B cell (primary cell): ENCODE data around the gene HIGD1A. TPM values are rescaled to one million over a fixed set of nuclear protein-coding genes. Genes with fewer than 3 reads are reported as not detected.

Experiments
- ATAC-seq: fragments of 200-7000 bp; cut with Tn5 transposase; one replicate; pipeline ENCODE4 v1.10.0; 2021; ENCODE audit warnings: low read depth, mild to moderate bottlenecking, moderate number of reproducible peaks, moderate library complexity
- CTCF ChIA-PET: fragments of 350-600 bp; sonication (Branson Sonifier 250); formaldehyde crosslinking; loops from one replicate; lab custom pipeline; 2021; ENCODE audit warnings: antibody characterized with exemption, inconsistent platforms; lab: Charles Lee
- POLR2A ChIA-PET: fragments of 350-600 bp; sonication (Branson Sonifier 250); formaldehyde crosslinking; loops from one replicate; lab custom pipeline; 2021; ENCODE audit warnings: antibody characterized with exemption; lab: Charles Lee
- DNase-seq: peaks from one replicate; pipeline ENCODE4 v3.0.0; 2013
- H2AFZ ChIP-seq: 2 replicates; pipeline ENCODE4 v1.6.1; 2012; ENCODE audit warnings: mild to moderate bottlenecking, low read depth, low read length; ENCODE audit not compliant: insufficient read depth, poor library complexity, severe bottlenecking
- H3K27ac ChIP-seq, 2 donors: 1 replicate in 1 of 2; 2 replicates in 1 of 2; pipeline ENCODE4 v1.5.1; 2012 to 2013; ENCODE audit warnings: low read length in 2 of 2, mild to moderate bottlenecking in 2 of 2, moderate library complexity in 1 of 2
- H3K27me3 ChIP-seq, 4 experiments: fragments of 200-600 bp in 1 of 4; sonication (generic) in 1 of 4; replicated peaks in 1 of 4; 1 replicate in 2 of 4; 2 replicates in 2 of 4; pipeline versions ENCODE4 v1.6.1 to v1.7.0; 2013 to 2016; ENCODE audit warnings: low read length in 3 of 4, mild to moderate bottlenecking in 2 of 4, mixed read lengths in 1 of 4, moderate library complexity in 1 of 4; ENCODE audit not compliant: insufficient read depth in 4 of 4, control insufficient read depth in 3 of 4; ENCODE audit errors: control extremely low read depth in 1 of 4
- H3K36me3 ChIP-seq, 2 experiments: replicated peaks in 1 of 2; 1 replicate in 1 of 2; 2 replicates in 1 of 2; pipeline versions ENCODE4 v1.6.1 to v1.7.1; 2013; ENCODE audit warnings: low read length in 1 of 2; ENCODE audit not compliant: insufficient read depth in 2 of 2, control insufficient read depth in 1 of 2; ENCODE audit errors: control extremely low read depth in 1 of 2, extremely low read depth in 1 of 2
- H3K4me1 ChIP-seq, 2 donors: fragments of 200-600 bp in 1 of 2; sonication (generic) in 1 of 2; 1 replicate in 1 of 2; 2 replicates in 1 of 2; pipeline versions ENCODE4 v1.5.1 to v1.6.1; 2013 to 2017; ENCODE audit warnings: low read length in 2 of 2; ENCODE audit not compliant: control insufficient read depth in 2 of 2, insufficient read depth in 2 of 2
- H3K4me2 ChIP-seq: replicated peaks from 2 replicates; pipeline ENCODE3; 2012; ENCODE audit warnings: mild to moderate bottlenecking, low read depth, low read length; ENCODE audit not compliant: poor library complexity, severe bottlenecking
- H3K4me3 ChIP-seq, 5 experiments: fragments of 200-600 bp in 1 of 5; sonication (generic) in 1 of 5; 1 replicate in 3 of 5; 2 replicates in 2 of 5; pipeline versions ENCODE4 v1.5.1 to v1.7.0; 2011 to 2016; ENCODE audit warnings: low read length in 4 of 5, mild to moderate bottlenecking in 4 of 5, low read depth in 2 of 5, control low read depth in 1 of 5, moderate library complexity in 1 of 5; ENCODE audit not compliant: insufficient read depth in 1 of 5; ENCODE audit errors: control extremely low read depth in 1 of 5, extremely low read depth in 1 of 5
- H3K79me2 ChIP-seq: fragments of 200-600 bp; sonication (generic); one replicate; pipeline ENCODE4 v1.6.0; 2016; ENCODE audit warnings: low read length; ENCODE audit not compliant: control insufficient read depth, insufficient read depth
- H3K9ac ChIP-seq: fragments of 200-600 bp; sonication (generic); 2 replicates; pipeline ENCODE4 v1.6.1; 2017; ENCODE audit warnings: mild to moderate bottlenecking, low read length, moderate library complexity
- H3K9me3 ChIP-seq, 3 donors: one replicate each; pipeline versions ENCODE4 v1.6.1 to v1.7.1; 2013; ENCODE audit warnings: low read length in 2 of 3; ENCODE audit not compliant: control insufficient read depth in 2 of 3, insufficient read depth in 1 of 3; ENCODE audit errors: control extremely low read depth in 1 of 3
- H4K20me1 ChIP-seq: 2 replicates; pipeline ENCODE4 v1.6.0; 2012; ENCODE audit warnings: mild to moderate bottlenecking, low read length; ENCODE audit not compliant: insufficient read depth, control insufficient read depth, poor library complexity, severe bottlenecking
- H3K27ac Mint-ChIP-seq: one replicate; pipeline ENCODE4 v1.8.0; 2021; ENCODE audit warnings: mixed read lengths
- H3K27me3 Mint-ChIP-seq: one replicate; pipeline ENCODE4 v1.8.0; 2021; ENCODE audit warnings: mixed read lengths
- H3K4me1 Mint-ChIP-seq: one replicate; pipeline ENCODE4 v1.8.0; 2021; ENCODE audit warnings: mixed read lengths
- H3K4me3 Mint-ChIP-seq: one replicate; pipeline ENCODE4 v1.8.0; 2021; ENCODE audit warnings: mixed read lengths
- H3K9me3 Mint-ChIP-seq: one replicate; pipeline ENCODE4 v1.8.0; 2022; ENCODE audit warnings: mixed read lengths; ENCODE audit not compliant: insufficient read depth
- CTCF ChIP-seq: fragments of 200-600 bp; IDR thresholded peaks from one replicate; pipeline ENCODE4 v1.8.0; 2022; ENCODE audit warnings: antibody characterized with exemption, mild to moderate bottlenecking
- EZH2 ChIP-seq: IDR thresholded peaks from 2 replicates; pipeline ENCODE4 v1.6.1; 2012; ENCODE audit warnings: borderline replicate concordance, low read depth, mild to moderate bottlenecking, moderate library complexity, low read length; ENCODE audit not compliant: insufficient read depth, poor library complexity, severe bottlenecking
- WGBS: methylation state at CpG from one replicate; pipeline ENCODE4 v1.1.5; 2013; ENCODE audit warnings: missing lambda C conversion rate; ENCODE audit not compliant: insufficient coverage; 5-methylcytosine and 5-hydroxymethylcytosine counted together
- intact Hi-C: fragments of 100-400 bp; cut with micrococcal nuclease; formaldehyde crosslinking; loops from one replicate; pipeline ENCODE4 v1.10.0; 2022
- polyA plus RNA-seq: library from polyadenylated mRNA; depleted of rRNA; stranded (reverse); fragments of >200 nt; gene quantifications from 2 replicates; pipeline ENCODE4 v1.2.3, GENCODE V29; 2012
- total RNA-seq, 2 donors: library from RNA; stranded (reverse); fragments of 120-200 nt in 1 of 2; gene quantifications; 1 replicate in 1 of 2; 2 replicates in 1 of 2; pipeline versions ENCODE4 v1.2.3 to v1.2.4, GENCODE V29; 2013 to 2022

HIGD1A gene
- total and polyA plus RNA-seq, 2 donors (not counting 1 experiment from before 2014, with no cell fraction given) = 14.2 to 16.5 TPM

- Histone ChIP-seq H3K4me1 (peaks cover 7 to 12% of the 10 kb centered on the region in 2 donors), H2AFZ (no peak within 1 kb of the TSS), H3K27ac (no peak within 1 kb of the TSS), H3K4me3 (no peak within 1 kb of the TSS), H3K9ac (no peak within 1 kb of the TSS), H3K79me2 (peaks cover under 1% of the 10 kb centered on the region), H3K4me2 (no peak within 1 kb of the TSS), H3K36me3 (no peaks in the 10 kb centered on the region), H3K27me3 (peaks cover 0 to 2% (median 0%) of the 10 kb centered on the region in 4 experiments), H3K9me3 (no peaks in the 10 kb centered on the region), H4K20me1 (no peaks in the 10 kb centered on the region)
- ATAC-seq (no peak), DNase-seq (no peak)
- Mint-ChIP-seq H3K27ac (no peak within 1 kb of the TSS), H3K4me1 (peaks cover 18% of the 10 kb centered on the region), H3K4me3 (no peak within 1 kb of the TSS), H3K27me3 (peaks cover 20% of the 10 kb centered on the region), H3K9me3 (no peaks in the 10 kb centered on the region)
- TF ChIP-seq EZH2 (no peak), CTCF (no peak)
- POLR2A ChIA-PET = interaction anchor here (0.6 kb wide), 1 partner anchor 12 kb away, joined by 3 read pairs; no protein-coding TSS in a partner anchor
- CTCF ChIA-PET = no interaction called here
- intact Hi-C loops = no loop called here
- 98% methylated on average over 4 of the region's 5 CpGs for WGBS
Measured at GRCh38 chr3:42809202-42809601, 4.9 kb upstream of the HIGD1A start, which contains the start of gene ACKR2. ACKR2 (plus strand) TSS chr3:42809445; CDS start chr3:42864503, 55,058 bp downstream.

- TF ChIP-seq EZH2 = no peak
- TF ChIP-seq CTCF = no peak
- H3K9me3 Mint-ChIP-seq = no peaks in the 10 kb centered on the region
- Histone ChIP-seq H3K9me3 (no peaks in the 10 kb centered on the region), H2AFZ (no peak overlapping the region), H3K4me1 (peaks cover 15 to 22% of the 10 kb centered on the region in 2 donors), H3K4me2 (no peak overlapping the region), H3K27me3 (peaks cover 0 to 2% (median 0%) of the 10 kb centered on the region in 4 experiments), H3K79me2 (peaks cover 13% of the 10 kb centered on the region), H3K27ac (no peak overlapping the region), H3K4me3 (no peak overlapping the region), H3K9ac (no peak overlapping the region), H4K20me1 (peaks cover 6% of the 10 kb centered on the region), H3K36me3 (no peaks in the 10 kb centered on the region)
- ChIA-PET CTCF (no interaction called here), POLR2A (no interaction called here)
- H3K27ac Mint-ChIP-seq = no peak overlapping the region
- H3K4me3 Mint-ChIP-seq = no peak overlapping the region
- no peak for DNase-seq
- ATAC-seq = no peak
- H3K4me1 Mint-ChIP-seq = peaks cover 30% of the 10 kb centered on the region
- peaks cover 20% of the 10 kb centered on the region for H3K27me3 Mint-ChIP-seq
- no CpG with 5 or more reads among the region's 4 CpGs for WGBS
- intact Hi-C loops = no loop called here
Measured at GRCh38 chr3:42807929-42808328, 3.6 kb upstream of the HIGD1A start.
